Stimulated activated CD8-positive, alpha-beta memory T cell treated with anti-CD3 and anti-CD28 coated beads, Interleukin-7, amount 100 ng/mL, for 24 hours (primary cell): ENCODE data around the gene CKS1B.
A peak's percentile ranks its signal among the peaks of the same experiment; 100 is the strongest.

Experiments
- DNase-seq: peaks from one replicate; pipeline ENCODE4 v3.0.0-alpha.2; 2020; ENCODE audit warnings: low read depth

The CKS1B gene

GRCh38 chr1:154945962-154946850, 28.3 kb upstream of the CKS1B start:
- no peak for DNase-seq

GRCh38 chr1:154948079-154948478, 26.4 kb upstream of the CKS1B start:
- no peak for DNase-seq

DNA sequence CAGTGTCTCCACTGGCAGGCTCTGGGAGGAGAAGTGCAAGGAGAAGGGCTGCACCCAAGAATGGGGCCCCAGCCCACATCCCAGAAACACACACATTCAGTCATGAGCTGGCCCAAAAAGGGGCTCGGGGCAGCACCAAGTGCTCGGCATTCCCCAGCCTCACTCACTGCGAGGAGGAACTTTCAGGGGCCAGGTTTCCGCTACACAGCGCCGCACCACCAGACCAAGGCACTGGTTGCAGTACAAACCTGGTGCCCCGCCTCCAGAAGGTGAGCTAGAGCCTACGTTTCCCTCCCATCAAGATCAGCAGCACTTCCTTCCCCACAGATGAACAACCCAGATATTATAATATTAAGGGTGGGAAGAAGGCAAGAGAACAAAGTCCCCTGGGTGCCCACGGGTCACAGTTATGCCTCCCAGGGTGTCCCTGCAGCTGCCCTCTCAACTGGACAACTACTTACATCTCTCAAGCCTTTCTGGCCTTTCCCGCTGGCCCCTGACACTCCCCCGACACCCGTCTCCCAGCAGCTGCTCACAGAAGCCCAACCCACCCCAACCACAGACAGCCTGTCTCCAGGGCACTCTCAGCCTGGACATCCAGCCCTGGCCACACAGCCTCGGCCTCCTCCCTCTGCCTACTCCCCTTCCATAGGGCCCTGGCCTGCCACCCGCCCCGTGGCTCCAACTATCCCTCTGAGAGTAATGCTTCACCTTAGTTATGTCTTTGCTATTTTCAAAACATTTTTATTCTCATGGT, 22.4 kb upstream of the CKS1B start:
- DNase-seq: no peak

- DNase-seq: no peak
Measured at GRCh38 chr1:154952664-154953063, 21.8 kb upstream of the CKS1B start.

DNA sequence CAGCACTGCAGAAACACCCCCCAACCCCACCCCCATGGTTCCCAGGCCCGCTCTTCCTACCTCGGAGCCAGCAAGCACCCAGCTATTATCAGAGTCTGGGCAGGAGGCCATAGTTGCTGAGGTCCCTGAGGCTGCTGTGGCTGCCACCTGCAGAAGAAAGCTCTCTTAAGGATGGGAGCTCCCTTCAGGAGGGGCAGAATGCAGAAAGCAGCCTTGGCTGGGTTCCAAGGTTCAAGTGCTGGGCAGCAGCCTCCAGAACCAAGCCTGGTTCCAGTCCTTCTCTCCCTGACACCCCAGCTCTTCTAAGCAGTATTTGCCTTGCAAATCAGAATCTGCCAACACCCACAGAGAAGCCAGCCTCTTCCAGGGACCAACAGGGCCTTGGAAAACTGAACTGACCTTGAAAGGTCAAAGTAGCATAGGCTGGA, 20.9 kb upstream of the CKS1B start:
- no peak for DNase-seq

DNA sequence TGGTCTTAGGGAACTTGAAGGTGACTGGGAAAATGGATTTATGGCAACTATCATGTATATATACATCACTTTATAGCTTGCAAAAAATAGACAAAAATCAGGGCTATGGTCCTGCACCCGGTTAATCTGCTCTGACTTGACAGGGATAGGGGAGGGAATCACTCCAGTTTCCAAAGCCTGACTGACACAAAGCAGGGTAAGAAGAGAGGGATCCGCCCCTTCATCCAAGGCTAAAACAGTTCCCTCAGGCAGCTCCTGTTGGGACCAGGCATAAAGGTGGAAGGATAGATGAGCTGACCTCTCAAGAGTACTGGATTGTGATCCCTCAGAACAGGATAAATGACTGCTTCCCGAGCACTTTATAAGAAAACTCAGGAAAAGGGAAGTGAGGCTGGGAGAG, 19.9 kb upstream of the CKS1B start:
- no peak for DNase-seq

- peak; percentile 49 for DNase-seq
Measured at GRCh38 chr1:154955039-154955717, 19.3 kb upstream of the CKS1B start.

- DNase-seq: peak; percentile 54
Measured at GRCh38 chr1:154955718-154956543, 18.6 kb upstream of the CKS1B start, which contains the start of gene PBXIP1. Gene PBXIP1 (minus strand): TSS chr1:154956099. CDS start chr1:154953721, 2,378 bp downstream.

DNA sequence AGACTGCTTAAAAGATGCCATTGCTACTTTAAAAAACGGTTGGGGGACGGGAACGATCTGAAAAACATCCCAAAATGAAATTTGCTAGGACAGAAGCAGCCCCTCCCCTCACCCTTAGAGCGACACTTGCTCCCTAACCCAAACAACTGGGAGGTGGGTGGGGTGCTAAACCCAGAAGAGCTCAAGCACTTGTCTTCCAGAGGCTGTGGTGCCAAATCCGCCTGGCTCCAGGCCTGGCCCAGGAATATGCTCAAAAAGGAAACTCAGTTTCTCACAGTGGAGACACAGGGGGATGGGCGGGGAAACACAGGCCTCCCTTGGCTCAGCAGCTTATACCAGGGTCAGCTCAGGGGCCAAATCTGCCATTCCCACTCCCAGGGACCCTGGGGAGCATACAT, 17.9 kb upstream of the CKS1B start:
- DNase-seq: no peak

GRCh38 chr1:154957091-154957657, 17.3 kb upstream of the CKS1B start:
- no peak for DNase-seq

DNA sequence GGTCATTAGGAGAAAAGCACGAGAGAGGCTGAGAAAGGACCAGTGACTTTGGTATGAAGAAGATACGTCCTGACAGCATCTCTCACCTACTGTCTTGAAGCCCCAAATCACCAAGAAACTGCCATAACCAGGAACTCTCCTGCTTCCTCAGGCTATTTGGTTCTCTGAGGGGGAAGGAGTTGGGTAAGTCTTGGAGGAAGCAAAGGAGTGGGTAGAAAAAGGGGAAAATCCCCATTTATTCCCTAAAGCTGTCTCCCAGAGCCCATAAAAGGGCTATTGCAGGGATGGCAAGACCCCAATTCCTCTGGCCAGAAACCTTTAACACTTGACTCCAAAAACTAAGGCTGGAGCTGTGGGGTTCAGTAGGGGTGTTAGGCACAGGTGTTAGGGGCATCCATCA, 16.4 kb upstream of the CKS1B start:
- no peak for DNase-seq

DNA sequence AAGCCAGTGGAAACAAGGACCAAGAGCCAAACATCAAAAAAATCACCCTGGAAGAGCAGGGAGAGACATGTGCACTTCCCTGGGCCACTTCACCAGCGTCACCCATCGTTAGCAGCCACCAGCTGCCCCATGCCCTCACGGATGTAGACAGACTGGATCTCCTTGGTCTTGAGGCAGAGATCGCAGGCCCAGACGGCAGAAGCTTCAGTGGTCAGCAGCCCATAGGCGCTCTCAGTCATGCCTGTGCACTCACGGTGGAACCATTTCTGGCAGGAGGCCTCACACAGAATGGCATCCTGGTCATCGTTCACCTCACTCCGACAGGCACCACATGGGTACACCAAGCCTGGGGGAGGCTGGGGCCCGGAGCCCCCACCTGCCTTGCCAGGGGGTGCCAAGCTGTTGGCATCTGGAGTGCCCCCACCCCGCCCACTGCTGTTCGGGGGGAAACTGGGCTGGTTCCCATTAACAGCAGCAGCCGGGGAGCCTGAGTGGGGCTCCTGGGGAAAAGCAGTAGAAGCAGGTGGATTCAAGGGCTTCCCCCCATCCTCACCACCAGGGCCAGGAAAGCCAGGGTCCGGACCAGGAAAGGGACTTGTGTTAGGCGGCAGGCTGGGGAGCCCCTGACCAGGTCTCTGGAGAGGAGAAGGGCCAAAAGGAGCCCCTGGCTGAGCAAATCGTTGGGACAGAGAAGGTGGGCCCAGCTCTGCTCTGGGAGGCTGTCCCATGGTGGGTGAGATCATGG, 15.6 kb upstream of the CKS1B start:
- no peak for DNase-seq

DNA sequence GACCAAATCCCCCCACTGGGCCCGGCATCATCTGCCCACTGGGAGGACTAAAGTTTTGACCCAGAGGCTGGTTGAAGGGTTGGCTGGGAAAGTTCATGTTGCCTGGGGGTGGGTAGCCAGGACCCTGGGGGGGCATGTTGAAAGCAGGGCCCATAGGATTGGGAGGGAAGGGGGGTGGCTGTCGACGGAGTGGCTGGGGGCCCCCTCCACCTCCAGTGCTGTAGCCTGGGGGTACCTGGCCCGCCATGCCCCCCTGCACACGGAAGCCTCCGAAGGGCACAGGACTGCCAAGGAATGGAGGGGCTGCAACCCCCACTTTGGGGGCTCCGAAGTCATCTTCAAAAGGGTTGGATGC, 15.1 kb upstream of the CKS1B start:
- no peak for DNase-seq

DNA sequence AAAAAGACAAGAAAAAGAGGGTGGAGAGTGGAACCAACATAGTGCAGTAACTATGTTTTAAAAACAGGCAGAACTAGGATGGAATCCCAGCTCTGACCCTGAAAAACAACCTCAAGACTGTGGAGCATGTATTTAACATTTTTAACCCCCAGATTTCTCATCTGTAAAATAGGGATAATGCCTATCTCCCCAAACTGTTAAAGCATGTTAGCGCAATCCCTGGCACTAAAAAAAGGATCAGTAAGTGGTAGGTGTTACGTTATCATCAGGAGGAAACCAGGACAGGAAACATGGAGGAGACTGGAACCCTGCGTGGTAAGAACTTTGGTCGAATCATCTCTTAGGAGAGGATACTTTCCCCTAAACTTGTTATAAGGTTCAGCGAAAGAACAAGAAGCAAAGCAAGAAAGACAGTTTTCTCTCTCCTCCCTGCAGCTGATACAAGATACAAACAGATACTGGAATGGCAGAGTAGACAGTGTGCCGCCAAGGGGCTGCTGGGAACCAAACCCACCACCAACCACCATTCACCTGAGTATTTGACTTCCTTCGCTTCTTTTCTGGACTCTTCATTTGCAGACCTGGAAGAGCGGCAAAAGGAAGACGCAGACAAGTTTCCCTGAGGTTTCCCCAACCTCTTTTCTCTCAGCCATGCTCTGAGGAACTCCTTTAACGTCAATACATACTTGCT, 13.9 kb upstream of the CKS1B start:
- DNase-seq: no peak

DNA sequence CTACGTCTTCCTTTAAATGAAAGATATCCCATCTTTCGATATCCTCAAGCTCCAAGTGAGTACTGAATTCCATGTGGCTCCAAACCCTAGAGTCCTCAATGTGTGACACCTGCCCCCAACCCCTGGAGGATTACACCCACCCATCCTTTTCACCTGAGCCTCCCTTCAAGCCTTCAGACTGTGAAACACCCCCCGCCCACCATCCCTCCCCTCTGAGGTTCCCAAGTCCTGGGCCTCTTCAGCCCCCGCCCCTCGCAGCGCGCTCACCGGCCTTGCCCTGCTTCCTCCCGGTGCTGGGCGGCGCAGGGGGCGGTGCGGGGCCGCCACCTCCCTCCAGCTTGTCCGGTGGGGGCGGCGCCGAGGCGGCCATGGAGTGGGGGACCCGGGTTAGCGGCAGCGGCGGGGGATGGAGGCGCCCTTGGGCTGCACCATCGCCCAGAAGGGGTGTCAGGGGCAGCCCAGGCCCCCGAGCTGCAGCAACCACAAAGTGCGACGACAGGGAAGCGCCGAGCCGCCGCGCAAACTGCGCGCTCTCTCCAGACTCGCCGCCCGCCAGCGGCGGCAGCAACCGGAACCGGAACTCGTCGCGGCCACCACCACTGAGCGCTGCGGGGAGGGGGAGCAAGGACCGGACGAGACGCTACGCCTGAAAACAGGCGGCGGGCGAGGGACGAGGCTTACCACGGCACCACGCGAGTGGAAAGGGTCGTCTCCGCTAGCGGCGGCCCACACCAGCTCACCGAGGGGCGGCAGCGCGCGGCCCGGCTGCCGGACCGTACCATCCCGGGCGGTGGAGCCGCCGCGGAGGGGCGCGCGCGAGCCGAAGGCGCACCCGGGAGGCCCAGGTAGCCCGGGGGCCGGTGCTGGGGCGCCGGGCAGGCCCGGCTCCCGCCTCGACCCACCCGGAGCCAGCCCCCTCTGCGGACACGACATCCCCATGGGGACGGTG, 13.0 kb upstream of the CKS1B start, which contains the start of gene PYGO2:
TSS of gene PYGO2 (minus strand) at position 576 of the 949 bp plus-strand sequence. CDS start at position 370, 206 bp downstream.
- DNase-seq: peak; percentile 64

DNA sequence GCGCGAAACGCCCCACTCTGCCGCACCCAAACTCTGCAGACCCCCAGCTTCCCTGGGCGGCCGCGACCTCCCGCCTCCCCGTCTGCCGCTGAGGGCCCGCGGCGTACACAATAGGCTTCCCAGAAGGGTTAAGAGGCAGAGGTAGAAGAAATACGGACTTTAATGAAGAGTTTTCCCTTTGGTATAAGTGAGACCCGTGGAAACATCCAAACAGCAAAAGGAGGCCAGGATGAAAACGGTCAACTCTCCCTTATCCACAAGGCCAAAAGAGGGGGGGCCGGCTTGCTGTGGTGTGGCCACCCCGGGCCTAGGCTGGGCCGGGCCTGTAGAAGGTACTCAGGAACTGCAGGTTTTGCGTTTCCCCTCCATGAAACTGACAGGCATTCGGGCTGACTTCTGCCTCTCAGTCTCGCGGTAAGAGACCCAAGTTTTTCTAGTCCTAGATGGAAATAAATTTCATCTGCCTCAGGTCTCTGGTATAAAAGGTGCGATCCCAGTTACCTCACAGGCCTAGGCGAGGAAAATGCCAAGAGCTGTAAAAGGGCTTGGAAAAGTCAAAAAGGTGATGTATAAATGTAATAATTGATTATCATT, 12.2 kb upstream of the CKS1B start:
- DNase-seq: no peak

GRCh38 chr1:154962795-154963330, 11.6 kb upstream of the CKS1B start:
- DNase-seq: no peak

- no peak for DNase-seq
Measured at GRCh38 chr1:154963643-154964042, 10.8 kb upstream of the CKS1B start.
